ENCODE results near the gene MAPK4. TPM values are rescaled to one million over a fixed set of nuclear protein-coding genes. Genes with fewer than 3 reads are reported as not detected.
A peak's percentile ranks its signal among the peaks of the same experiment; 100 is the strongest.
"Not testable (repeated sequence)": the region's sequence is repeated elsewhere in the genome, so short reads cannot be mapped to it uniquely, and the experiment has no call there.

MAPK4 gene
- total RNA-seq, result 5.7 TPM

GRCh38 chr18:50559752-50560680 is at the start of gene MAPK4:
TSS of gene MAPK4 (plus strand) at chr18:50560087. CDS start at chr18:50663959, 103,872 bp downstream.
- H3K27me3 ChIP-seq (ENCODE audit: control insufficient read depth in 3 of 3, insufficient read depth in 3 of 3, low read length in 3 of 3), result peaks cover 9 to 22% (median 10%) of the 10 kb centered on the region in 3 donors

DNA sequence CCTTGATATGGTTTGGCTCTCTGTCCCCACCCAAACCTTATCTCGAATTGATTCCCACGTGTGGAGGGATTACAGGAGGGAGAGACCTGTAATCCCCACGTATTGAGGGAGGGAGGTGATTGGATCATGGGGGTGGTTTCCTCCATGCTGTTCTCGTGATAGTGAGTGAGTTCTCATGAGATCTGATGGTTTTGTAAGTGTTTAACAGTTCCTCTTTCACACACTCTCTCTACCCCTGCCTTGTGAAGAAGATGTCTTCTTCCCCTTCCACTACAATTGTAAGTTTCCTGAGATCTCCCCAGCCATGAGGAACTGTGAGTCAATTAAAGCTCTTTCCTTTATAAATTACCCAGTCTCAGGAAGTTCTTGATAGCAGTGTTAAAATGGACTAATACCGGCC is 42.6 kb upstream of the MAPK4 start:
- not testable (repeated sequence) for H3K9me3 ChIP-seq (ENCODE audit: control insufficient read depth in 3 of 3, low read length in 3 of 3); H3K36me3 ChIP-seq (ENCODE audit: control insufficient read depth in 3 of 3, insufficient read depth in 3 of 3, low read length in 3 of 3); H3K4me3 ChIP-seq (ENCODE audit: low read length in 3 of 3); H3K27me3 ChIP-seq (ENCODE audit: control insufficient read depth in 3 of 3, insufficient read depth in 3 of 3, low read length in 3 of 3); H3K9ac ChIP-seq (ENCODE audit: low read depth in 1 of 3, low read length in 3 of 3); H3K27ac ChIP-seq (ENCODE audit: low read depth, low read length); H3K4me1 ChIP-seq (ENCODE audit: control insufficient read depth in 3 of 3, insufficient read depth in 3 of 3, low read length in 3 of 3)

More at GRCh38 chr18:50559752-50560680, at the start of gene MAPK4:
- Histone ChIP-seq H3K9me3 (ENCODE audit: control insufficient read depth in 3 of 3, low read length in 3 of 3) (peaks cover 0 to 2% (median under 1%) of the 10 kb centered on the region in 3 donors), H3K4me1 (ENCODE audit: control insufficient read depth in 3 of 3, insufficient read depth in 3 of 3, low read length in 3 of 3) (peaks cover 5 to 15% (median 7%) of the 10 kb centered on the region in 3 donors), H3K27ac (ENCODE audit: low read depth, low read length) (no peak within 1 kb of the TSS), H3K9ac (ENCODE audit: low read depth in 1 of 3, low read length in 3 of 3) (peak within 1 kb of the TSS; percentile 57 to 80 (median 70)), H3K36me3 (ENCODE audit: control insufficient read depth in 3 of 3, insufficient read depth in 3 of 3, low read length in 3 of 3) (no peaks in the 10 kb centered on the region), H3K4me3 (ENCODE audit: low read length in 3 of 3) (peak within 1 kb of the TSS; percentile 66 to 77 (median 71))

DNA sequence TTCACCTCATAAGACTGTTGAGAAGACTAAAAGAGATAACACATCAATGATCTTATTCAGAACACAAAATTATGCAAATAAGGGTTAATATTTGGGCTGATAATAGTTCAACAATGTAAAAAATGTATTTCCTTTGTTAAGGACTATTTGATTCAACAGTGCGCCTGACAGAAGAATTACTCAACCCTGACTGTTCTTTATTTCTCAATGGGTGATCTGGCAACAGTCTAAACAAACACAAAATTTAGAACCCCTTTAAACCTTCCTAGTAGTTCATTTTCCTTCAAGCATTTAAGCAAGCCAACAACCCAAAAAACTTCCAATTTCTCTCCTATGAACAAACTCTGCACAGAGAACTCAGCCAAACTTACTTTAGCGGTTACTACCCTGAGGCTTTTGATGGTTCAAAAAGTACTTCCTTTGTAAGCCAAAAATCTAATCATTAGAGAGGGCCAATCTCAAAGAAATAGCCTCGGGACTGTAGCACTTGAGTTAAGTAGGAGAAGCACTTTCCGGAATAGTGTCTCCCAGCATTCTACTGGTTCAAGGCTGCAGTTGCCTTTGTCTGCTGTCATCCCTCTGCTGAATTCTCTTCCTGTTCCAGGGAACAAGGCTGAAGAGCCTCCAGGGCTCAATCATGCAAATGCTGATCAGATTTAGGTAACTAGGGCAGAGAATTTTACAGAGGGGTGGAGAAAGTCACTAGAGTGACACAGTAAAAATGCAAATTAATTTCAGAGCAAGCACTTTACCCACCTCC is 40.9 kb upstream of the MAPK4 start:
- H3K4me1 ChIP-seq (ENCODE audit: control insufficient read depth in 3 of 3, insufficient read depth in 3 of 3, low read length in 3 of 3), result no peaks in the 10 kb centered on the region
- no peak overlapping the region for H3K4me3 ChIP-seq (ENCODE audit: low read length in 3 of 3)
- no peaks in the 10 kb centered on the region for H3K9me3 ChIP-seq (ENCODE audit: control insufficient read depth in 3 of 3, low read length in 3 of 3)
- H3K27me3 ChIP-seq (ENCODE audit: control insufficient read depth in 3 of 3, insufficient read depth in 3 of 3, low read length in 3 of 3), result no peaks in the 10 kb centered on the region
- no peak overlapping the region for H3K9ac ChIP-seq (ENCODE audit: low read depth in 1 of 3, low read length in 3 of 3)
- no peak overlapping the region for H3K27ac ChIP-seq (ENCODE audit: low read depth, low read length)
- no peaks in the 10 kb centered on the region for H3K36me3 ChIP-seq (ENCODE audit: control insufficient read depth in 3 of 3, insufficient read depth in 3 of 3, low read length in 3 of 3)

DNA sequence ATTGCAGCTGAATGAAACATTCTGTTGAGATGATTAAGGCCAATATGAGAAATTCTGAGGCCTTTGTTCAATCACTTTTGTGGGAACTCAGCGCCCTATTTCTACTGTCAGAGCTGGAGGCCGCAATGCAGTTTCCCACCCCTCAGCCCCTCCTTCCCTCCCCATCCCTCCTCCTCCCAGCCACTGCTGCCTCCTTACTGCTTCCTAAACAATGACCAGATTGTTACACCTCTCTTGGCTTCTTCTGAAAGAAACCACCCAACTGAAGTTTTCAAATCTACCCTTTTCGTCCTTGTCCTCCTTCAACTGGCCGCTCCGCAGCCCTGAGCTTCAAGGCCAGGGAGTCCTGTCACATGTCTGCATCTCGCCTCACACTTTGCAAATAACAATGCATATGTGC is 36.7 kb upstream of the MAPK4 start:
- H3K9ac ChIP-seq (ENCODE audit: low read depth in 1 of 3, low read length in 3 of 3), result no peak overlapping the region
- H3K27me3 ChIP-seq (ENCODE audit: control insufficient read depth in 3 of 3, insufficient read depth in 3 of 3, low read length in 3 of 3), result no peaks in the 10 kb centered on the region
- no peak overlapping the region for H3K27ac ChIP-seq (ENCODE audit: low read depth, low read length)
- no peaks in the 10 kb centered on the region for H3K9me3 ChIP-seq (ENCODE audit: control insufficient read depth in 3 of 3, low read length in 3 of 3)
- H3K4me3 ChIP-seq (ENCODE audit: low read length in 3 of 3), result no peak overlapping the region
- no peaks in the 10 kb centered on the region for H3K36me3 ChIP-seq (ENCODE audit: control insufficient read depth in 3 of 3, insufficient read depth in 3 of 3, low read length in 3 of 3)
- no peaks in the 10 kb centered on the region for H3K4me1 ChIP-seq (ENCODE audit: control insufficient read depth in 3 of 3, insufficient read depth in 3 of 3, low read length in 3 of 3)

DNA sequence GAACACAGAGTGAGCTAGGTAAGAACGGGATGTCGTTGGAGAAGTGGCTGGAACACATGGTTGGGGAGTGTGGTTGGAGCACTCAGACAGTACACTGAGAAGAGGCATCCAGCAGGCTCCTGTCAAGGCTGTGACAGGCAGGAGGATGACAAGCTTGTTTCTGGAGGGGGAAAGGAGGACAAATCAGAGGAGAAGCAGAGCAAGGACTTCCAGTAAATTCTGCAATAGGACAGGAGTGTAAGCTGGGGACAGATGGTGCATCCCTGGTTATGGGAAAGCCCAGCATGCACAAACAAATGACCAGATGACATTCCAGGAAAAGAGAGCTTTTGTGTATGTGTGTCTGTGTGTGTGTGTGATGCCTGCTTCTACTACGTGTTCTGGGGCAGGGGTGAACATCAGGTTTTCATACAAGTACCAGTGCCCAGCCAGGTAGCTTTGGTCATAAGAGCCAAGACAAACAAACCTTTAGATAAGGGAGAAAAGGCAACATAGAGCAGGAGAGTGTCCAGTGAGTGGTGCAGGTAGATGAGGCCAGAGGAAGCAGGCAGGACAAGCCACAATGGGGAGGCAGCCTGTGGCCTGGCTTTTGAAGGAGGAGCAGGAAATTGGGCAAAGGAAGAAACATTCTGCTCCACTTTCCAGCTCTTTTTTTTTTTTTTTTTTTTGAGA is 32.1 kb upstream of the MAPK4 start:
- Histone ChIP-seq H3K27ac (ENCODE audit: low read depth, low read length) (no peak overlapping the region), H3K9ac (ENCODE audit: low read depth in 1 of 3, low read length in 3 of 3) (no peak overlapping the region), H3K4me3 (ENCODE audit: low read length in 3 of 3) (no peak overlapping the region), H3K9me3 (ENCODE audit: control insufficient read depth in 3 of 3, low read length in 3 of 3) (peaks cover 0 to 3% (median 3%) of the 10 kb centered on the region in 3 donors), H3K4me1 (ENCODE audit: control insufficient read depth in 3 of 3, insufficient read depth in 3 of 3, low read length in 3 of 3) (no peaks in the 10 kb centered on the region), H3K36me3 (ENCODE audit: control insufficient read depth in 3 of 3, insufficient read depth in 3 of 3, low read length in 3 of 3) (no peaks in the 10 kb centered on the region), H3K27me3 (ENCODE audit: control insufficient read depth in 3 of 3, insufficient read depth in 3 of 3, low read length in 3 of 3) (peaks cover 0 to 5% (median 0%) of the 10 kb centered on the region in 3 donors)

GRCh38 chr18:50528806-50529205 is 31.1 kb upstream of the MAPK4 start:
- Histone ChIP-seq H3K36me3 (ENCODE audit: control insufficient read depth in 3 of 3, insufficient read depth in 3 of 3, low read length in 3 of 3) (no peaks in the 10 kb centered on the region), H3K4me3 (ENCODE audit: low read length in 3 of 3) (no peak overlapping the region), H3K9me3 (ENCODE audit: control insufficient read depth in 3 of 3, low read length in 3 of 3) (peaks cover 2 to 10% (median 6%) of the 10 kb centered on the region in 3 donors), H3K9ac (ENCODE audit: low read depth in 1 of 3, low read length in 3 of 3) (no peak overlapping the region), H3K27me3 (ENCODE audit: control insufficient read depth in 3 of 3, insufficient read depth in 3 of 3, low read length in 3 of 3) (peaks cover 0 to 5% (median 0%) of the 10 kb centered on the region in 3 donors), H3K27ac (ENCODE audit: low read depth, low read length) (no peak overlapping the region), H3K4me1 (ENCODE audit: control insufficient read depth in 3 of 3, insufficient read depth in 3 of 3, low read length in 3 of 3) (no peaks in the 10 kb centered on the region)

DNA sequence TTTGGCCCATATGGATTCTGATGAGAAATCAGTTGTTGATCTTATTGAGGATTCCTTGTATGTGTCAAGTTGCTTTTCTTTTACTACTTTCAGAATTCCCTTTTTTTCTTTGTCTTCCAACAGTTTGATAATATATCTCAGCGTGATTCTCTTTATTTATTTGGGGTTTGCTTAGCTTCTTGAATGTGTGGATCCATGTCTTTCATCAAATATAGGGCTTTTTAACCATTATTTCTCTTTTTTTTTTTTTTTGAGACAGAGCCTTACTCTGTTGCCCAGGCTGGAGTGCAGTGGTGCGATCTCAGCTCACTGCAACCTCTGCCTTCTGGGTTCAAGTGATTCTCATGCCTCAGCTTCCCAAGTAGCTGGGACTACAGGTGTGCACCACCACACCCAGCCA is 26.1 kb upstream of the MAPK4 start:
- peaks cover 2 to 10% (median 6%) of the 10 kb centered on the region in 3 donors for H3K9me3 ChIP-seq (ENCODE audit: control insufficient read depth in 3 of 3, low read length in 3 of 3)
- H3K4me1 ChIP-seq (ENCODE audit: control insufficient read depth in 3 of 3, insufficient read depth in 3 of 3, low read length in 3 of 3); H3K9ac ChIP-seq (ENCODE audit: low read depth in 1 of 3, low read length in 3 of 3); H3K4me3 ChIP-seq (ENCODE audit: low read length in 3 of 3); H3K27ac ChIP-seq (ENCODE audit: low read depth, low read length); H3K27me3 ChIP-seq (ENCODE audit: control insufficient read depth in 3 of 3, insufficient read depth in 3 of 3, low read length in 3 of 3); H3K36me3 ChIP-seq (ENCODE audit: control insufficient read depth in 3 of 3, insufficient read depth in 3 of 3, low read length in 3 of 3): not testable (repeated sequence)

GRCh38 chr18:50544476-50544875 is 15.4 kb upstream of the MAPK4 start:
- not testable (repeated sequence) for H3K4me1 ChIP-seq (ENCODE audit: control insufficient read depth in 3 of 3, insufficient read depth in 3 of 3, low read length in 3 of 3); H3K27me3 ChIP-seq (ENCODE audit: control insufficient read depth in 3 of 3, insufficient read depth in 3 of 3, low read length in 3 of 3); H3K4me3 ChIP-seq (ENCODE audit: low read length in 3 of 3); H3K9me3 ChIP-seq (ENCODE audit: control insufficient read depth in 3 of 3, low read length in 3 of 3); H3K27ac ChIP-seq (ENCODE audit: low read depth, low read length); H3K9ac ChIP-seq (ENCODE audit: low read depth in 1 of 3, low read length in 3 of 3); H3K36me3 ChIP-seq (ENCODE audit: control insufficient read depth in 3 of 3, insufficient read depth in 3 of 3, low read length in 3 of 3)

GRCh38 chr18:50545936-50546335 is 14.0 kb upstream of the MAPK4 start:
- H3K36me3 ChIP-seq (ENCODE audit: control insufficient read depth in 3 of 3, insufficient read depth in 3 of 3, low read length in 3 of 3), result no peaks in the 10 kb centered on the region
- no peak overlapping the region for H3K27ac ChIP-seq (ENCODE audit: low read depth, low read length)
- no peaks in the 10 kb centered on the region for H3K27me3 ChIP-seq (ENCODE audit: control insufficient read depth in 3 of 3, insufficient read depth in 3 of 3, low read length in 3 of 3)
- H3K4me1 ChIP-seq (ENCODE audit: control insufficient read depth in 3 of 3, insufficient read depth in 3 of 3, low read length in 3 of 3), result no peaks in the 10 kb centered on the region
- no peaks in the 10 kb centered on the region for H3K9me3 ChIP-seq (ENCODE audit: control insufficient read depth in 3 of 3, low read length in 3 of 3)
- no peak overlapping the region for H3K9ac ChIP-seq (ENCODE audit: low read depth in 1 of 3, low read length in 3 of 3)
- no peak overlapping the region for H3K4me3 ChIP-seq (ENCODE audit: low read length in 3 of 3)

Data from skeletal muscle tissue (tissue), 4 donors.